ENCODE measurements around the gene SMG6. TPM values are rescaled to one million over a fixed set of nuclear protein-coding genes. Genes with fewer than 3 reads are reported as not detected.
A peak's percentile ranks its signal among the peaks of the same experiment; 100 is the strongest.

The SMG6 gene
- total RNA-seq, 1 experiment from 2014 or later = 28.6 TPM

DNA sequence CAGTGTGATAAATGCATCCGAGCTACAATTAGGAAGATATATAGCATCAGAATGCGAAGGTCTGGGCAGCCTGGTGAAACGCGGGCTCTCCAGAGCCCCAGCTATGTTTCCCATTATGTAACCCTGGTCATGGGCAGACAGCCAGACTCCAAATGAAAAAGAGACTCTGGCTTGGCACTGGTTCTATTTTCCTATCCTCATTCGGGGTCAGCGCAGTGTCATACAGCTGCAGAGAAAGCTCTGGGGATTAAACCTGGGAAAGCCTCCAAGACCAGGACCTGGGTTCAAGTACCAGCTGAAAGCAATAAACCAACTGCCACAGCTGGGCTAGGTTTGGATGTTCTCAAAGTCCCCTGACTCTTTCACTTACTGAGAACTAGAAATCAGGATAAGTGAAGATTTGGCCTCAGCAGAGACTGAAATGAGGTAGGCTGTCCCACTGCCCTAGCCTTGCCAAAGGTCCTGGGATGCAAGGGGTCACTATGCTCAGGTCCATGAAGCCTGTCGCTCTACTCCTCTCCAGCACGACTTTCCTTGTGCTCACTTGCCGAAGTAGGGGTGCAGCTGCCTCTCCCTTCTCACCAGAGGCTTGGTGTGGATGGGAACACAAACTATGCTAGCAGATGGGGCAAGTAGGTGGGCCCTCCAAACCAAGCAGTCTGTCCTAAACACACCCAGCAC is 123.8 kb downstream of the SMG6 start:
- Mint-ChIP-seq H3K4me1 (peaks cover 15 to 23% of the 10 kb centered on the region in 2 experiments), H3K27ac (peak overlapping the region in 1 of 3 experiments; percentile 81; a peak in 2 of 7 replicates), H3K36me3 (ENCODE audit: insufficient read depth in 1 of 3, low read depth in 3 of 3) (peaks cover 0 to 18% (median 0%) of the 10 kb centered on the region in 3 experiments; a peak in 4 of 7 replicates), H3K4me3 (no peak overlapping the region), H3K27me3 (ENCODE audit: low read depth) (no peaks in the 10 kb centered on the region), H3K9me3 (no peaks in the 10 kb centered on the region)
- H2BK12ac ChIP-seq (ENCODE audit: insufficient read length, low read depth, low read length) = no peak overlapping the region
- no peak overlapping the region for H3K27ac ChIP-seq (ENCODE audit: insufficient read length, low read depth, low read length)
- no peaks in the 10 kb centered on the region for H3K79me1 ChIP-seq (ENCODE audit: insufficient read depth, low read depth, low read length, poor library complexity, severe bottlenecking)
- no peak overlapping the region for H2AK5ac ChIP-seq (ENCODE audit: insufficient read length, low read length)
- no peak overlapping the region for H3K14ac ChIP-seq (ENCODE audit: insufficient read depth, low read length)
- TF ChIP-seq, protein P1, sequence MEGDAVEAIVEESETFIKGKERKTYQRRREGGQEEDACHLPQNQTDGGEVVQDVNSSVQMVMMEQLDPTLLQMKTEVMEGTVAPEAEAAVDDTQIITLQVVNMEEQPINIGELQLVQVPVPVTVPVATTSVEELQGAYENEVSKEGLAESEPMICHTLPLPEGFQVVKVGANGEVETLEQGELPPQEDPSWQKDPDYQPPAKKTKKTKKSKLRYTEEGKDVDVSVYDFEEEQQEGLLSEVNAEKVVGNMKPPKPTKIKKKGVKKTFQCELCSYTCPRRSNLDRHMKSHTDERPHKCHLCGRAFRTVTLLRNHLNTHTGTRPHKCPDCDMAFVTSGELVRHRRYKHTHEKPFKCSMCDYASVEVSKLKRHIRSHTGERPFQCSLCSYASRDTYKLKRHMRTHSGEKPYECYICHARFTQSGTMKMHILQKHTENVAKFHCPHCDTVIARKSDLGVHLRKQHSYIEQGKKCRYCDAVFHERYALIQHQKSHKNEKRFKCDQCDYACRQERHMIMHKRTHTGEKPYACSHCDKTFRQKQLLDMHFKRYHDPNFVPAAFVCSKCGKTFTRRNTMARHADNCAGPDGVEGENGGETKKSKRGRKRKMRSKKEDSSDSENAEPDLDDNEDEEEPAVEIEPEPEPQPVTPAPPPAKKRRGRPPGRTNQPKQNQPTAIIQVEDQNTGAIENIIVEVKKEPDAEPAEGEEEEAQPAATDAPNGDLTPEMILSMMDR (conservative IDR thresholded peaks at IDR 0.05) = no peak
- H3K4me2 ChIP-seq (ENCODE audit: insufficient read depth, insufficient read length, low read length) = no peak overlapping the region
- no peaks in the 10 kb centered on the region for H3K27me3 ChIP-seq (ENCODE audit: insufficient read depth, low read length)
- H3T11ph ChIP-seq (ENCODE audit: low read length) = no peak overlapping the region
- H2AFZ ChIP-seq (ENCODE audit: low read length) = no peak overlapping the region
- no peak overlapping the region for H3K56ac ChIP-seq (ENCODE audit: insufficient read length, low read depth, low read length)
- H2BK5ac ChIP-seq (ENCODE audit: insufficient read length, low read length) = no peak overlapping the region
- WGBS (ENCODE audit: extremely low coverage, insufficient read length, low lambda C conversion rate) = no CpG with 5 or more reads among the region's 9 CpGs
- no peak overlapping the region for H2BK15ac ChIP-seq (ENCODE audit: low read depth, low read length)
- no peak overlapping the region for H3K18ac ChIP-seq (ENCODE audit: insufficient read length, low read depth, low read length)
- H2BK120ac ChIP-seq (ENCODE audit: low read depth, low read length, poor library complexity, severe bottlenecking) = no peak overlapping the region
- no peak overlapping the region for H4K5ac ChIP-seq (ENCODE audit: insufficient read length, low read depth, low read length)
- H4K20me1 ChIP-seq (ENCODE audit: control insufficient read depth, insufficient read depth, insufficient read length) = no peaks in the 10 kb centered on the region
- H3K9me3 ChIP-seq (ENCODE audit: control insufficient read depth, low read depth, low read length) = no peaks in the 10 kb centered on the region
- no peaks in the 10 kb centered on the region for H3K23me2 ChIP-seq (ENCODE audit: insufficient read length, low read depth, low read length, poor library complexity, severe bottlenecking)
- H3K4ac ChIP-seq (ENCODE audit: low read depth, low read length) = no peak overlapping the region
- H3K79me2 ChIP-seq (ENCODE audit: insufficient read depth, low read length) = 0 out of 2 replicates have a peak, but pooled peaks cover 1% of the 10 kb centered on the region
- H3K23ac ChIP-seq (ENCODE audit: insufficient read length, low read depth, low read length) = no peak overlapping the region
- no peak for DNase-seq
- no peak overlapping the region for H4K91ac ChIP-seq (ENCODE audit: insufficient read length, low read depth, low read length)
- no peak overlapping the region for H2BK20ac ChIP-seq (ENCODE audit: low read depth, low read length, poor library complexity, severe bottlenecking)
- no peak overlapping the region for H4K8ac ChIP-seq (replicated peaks; ENCODE audit: insufficient read length, low read depth, low read length)
- H3K4me1 ChIP-seq (ENCODE audit: insufficient read depth, low read length) = peaks cover 6% of the 10 kb centered on the region; the same call in 1 of the 2 replicates
- no peak overlapping the region for H3K9ac ChIP-seq (ENCODE audit: extremely low read depth, insufficient read length, low read length)
